Subcutaneous abdominal adipose tissue (tissue), 5 donors: ENCODE results near the gene OTOP2.

ENCODE experiments used
- H3K27ac ChIP-seq: one replicate; pipeline ENCODE4 v1.7.0; 2013; ENCODE audit warnings: low read depth, mild to moderate bottlenecking, inconsistent platforms, low read length, moderate library complexity
- H3K27me3 ChIP-seq, 5 donors: one replicate each; pipeline ENCODE4 v1.7.0; 2013; ENCODE audit warnings: low read length in 5 of 5, inconsistent platforms in 1 of 5; ENCODE audit not compliant: control insufficient read depth in 5 of 5, insufficient read depth in 4 of 5
- H3K36me3 ChIP-seq, 5 donors: one replicate each; pipeline ENCODE4 v1.7.0; 2013; ENCODE audit warnings: low read length in 5 of 5; ENCODE audit not compliant: control insufficient read depth in 5 of 5, insufficient read depth in 5 of 5
- H3K4me1 ChIP-seq, 5 donors: one replicate each; pipeline ENCODE4 v1.7.0; 2013; ENCODE audit warnings: low read length in 5 of 5, mild to moderate bottlenecking in 3 of 5, moderate library complexity in 1 of 5; ENCODE audit not compliant: control insufficient read depth in 5 of 5, insufficient read depth in 5 of 5
- H3K4me3 ChIP-seq, 5 donors: one replicate each; pipeline ENCODE4 v1.7.0; 2013; ENCODE audit warnings: low read length in 5 of 5, low read depth in 1 of 5
- H3K9ac ChIP-seq, 5 donors: one replicate each; pipeline ENCODE4 v1.7.0; 2013; ENCODE audit warnings: low read length in 5 of 5, mild to moderate bottlenecking in 4 of 5, moderate library complexity in 3 of 5
- H3K9me3 ChIP-seq, 5 donors: one replicate each; pipeline ENCODE4 v1.7.0; 2013; ENCODE audit warnings: low read length in 5 of 5; ENCODE audit not compliant: control insufficient read depth in 5 of 5
- donor health status: healthy.
- donor health status: healthy.
- donor health status: healthy.
- donor health status: healthy.
- donor health status: healthy.

Gene OTOP2

GRCh38 chr17:74924250-74924948, at the start of gene OTOP2:
Gene OTOP2, plus strand, starts transcription at chr17:74924273. Its CDS starts 360 bp downstream, at chr17:74924633.
- H3K9me3 ChIP-seq, result no peaks in the 10 kb centered on the region
- no peaks in the 10 kb centered on the region for H3K36me3 ChIP-seq
- H3K4me1 ChIP-seq, result peaks cover 2 to 32% (median 20%) of the 10 kb centered on the region in 5 donors
- no peak within 1 kb of the TSS for H3K9ac ChIP-seq
- H3K4me3 ChIP-seq, result peak within 1 kb of the TSS in 2 of 5 donors; percentile 29 to 44
- peaks cover 42 to 71% (median 63%) of the 10 kb centered on the region in 5 donors for H3K27me3 ChIP-seq
- no peak within 1 kb of the TSS for H3K27ac ChIP-seq

GRCh38 chr17:74874615-74875037, 49.4 kb upstream of the OTOP2 start:
- Histone ChIP-seq H3K4me3 (no peak overlapping the region), H3K27me3 (peaks cover 5 to 10% (median 7%) of the 10 kb centered on the region in 5 donors)

GRCh38 chr17:74875155-74875976, 48.7 kb upstream of the OTOP2 start:
- Histone ChIP-seq H3K27me3 (peaks cover 5 to 10% (median 7%) of the 10 kb centered on the region in 5 donors), H3K9me3 (no peaks in the 10 kb centered on the region), H3K27ac (no peak overlapping the region), H3K9ac (no peak overlapping the region), H3K4me1 (peaks cover 5 to 24% (median 22%) of the 10 kb centered on the region in 5 donors), H3K4me3 (no peak overlapping the region), H3K36me3 (no peaks in the 10 kb centered on the region)

More at GRCh38 chr17:74874615-74875037, 49.4 kb upstream of the OTOP2 start:
- no peak overlapping the region for H3K9ac ChIP-seq
- no peaks in the 10 kb centered on the region for H3K36me3 ChIP-seq
- no peaks in the 10 kb centered on the region for H3K9me3 ChIP-seq
- H3K27ac ChIP-seq, result no peak overlapping the region
- peaks cover 5 to 24% (median 22%) of the 10 kb centered on the region in 5 donors for H3K4me1 ChIP-seq

GRCh38 chr17:74875977-74876593, 48.0 kb upstream of the OTOP2 start:
- peaks cover 5 to 12% (median 10%) of the 10 kb centered on the region in 5 donors for H3K27me3 ChIP-seq
- H3K36me3 ChIP-seq, result no peaks in the 10 kb centered on the region
- no peak overlapping the region for H3K4me3 ChIP-seq
- no peaks in the 10 kb centered on the region for H3K9me3 ChIP-seq
- no peak overlapping the region for H3K27ac ChIP-seq
- peaks cover 5 to 24% (median 19%) of the 10 kb centered on the region in 5 donors for H3K4me1 ChIP-seq
- H3K9ac ChIP-seq, result no peak overlapping the region

- Histone ChIP-seq H3K4me3 (no peak overlapping the region), H3K27me3 (peaks cover 7 to 18% (median 12%) of the 10 kb centered on the region in 5 donors), H3K4me1 (peaks cover 5 to 15% (median 9%) of the 10 kb centered on the region in 5 donors), H3K36me3 (no peaks in the 10 kb centered on the region), H3K9me3 (no peaks in the 10 kb centered on the region), H3K27ac (no peak overlapping the region), H3K9ac (no peak overlapping the region)
These were observed 46.2 kb upstream of the OTOP2 start for GRCh38 chr17:74877592-74878548.

- Histone ChIP-seq H3K4me3 (no peak overlapping the region), H3K27me3 (peaks cover 8 to 22% (median 16%) of the 10 kb centered on the region in 5 donors), H3K36me3 (no peaks in the 10 kb centered on the region), H3K4me1 (peaks cover 2 to 18% (median 10%) of the 10 kb centered on the region in 5 donors), H3K27ac (no peak overlapping the region), H3K9me3 (no peaks in the 10 kb centered on the region), H3K9ac (no peak overlapping the region)
These were observed 45.4 kb upstream of the OTOP2 start for GRCh38 chr17:74878658-74879057.

GRCh38 chr17:74879308-74879707, 44.8 kb upstream of the OTOP2 start:
- H3K9me3 ChIP-seq, result no peaks in the 10 kb centered on the region
- H3K4me1 ChIP-seq, result peaks cover 0 to 12% (median 4%) of the 10 kb centered on the region in 5 donors
- H3K27me3 ChIP-seq, result peaks cover 8 to 22% (median 16%) of the 10 kb centered on the region in 5 donors
- H3K36me3 ChIP-seq, result no peaks in the 10 kb centered on the region
- H3K9ac ChIP-seq, result no peak overlapping the region
- no peak overlapping the region for H3K4me3 ChIP-seq
- H3K27ac ChIP-seq, result no peak overlapping the region

GRCh38 chr17:74881073-74881472, 43.0 kb upstream of the OTOP2 start:
- H3K9me3 ChIP-seq, result no peaks in the 10 kb centered on the region
- H3K27me3 ChIP-seq, result peaks cover 8 to 25% (median 19%) of the 10 kb centered on the region in 5 donors

More at GRCh38 chr17:74881073-74881472, 43.0 kb upstream of the OTOP2 start:
- H3K4me3 ChIP-seq, result no peak overlapping the region
- H3K27ac ChIP-seq, result no peak overlapping the region
- H3K9ac ChIP-seq, result no peak overlapping the region
- no peaks in the 10 kb centered on the region for H3K36me3 ChIP-seq
- peaks cover 0 to 12% (median 4%) of the 10 kb centered on the region in 5 donors for H3K4me1 ChIP-seq
